Upper lobe of left lung (tissue), 4 donors: ENCODE results near the gene PHGDH.

Experiments used
- POLR2A ChIP-seq, 4 donors: fragments of 450-650 bp; IDR thresholded peaks; one replicate each; pipeline ENCODE4 v1.5.1; 2016 to 2017; ENCODE audit warnings: antibody characterized with exemption in 4 of 4, mild to moderate bottlenecking in 2 of 4
- POLR2AphosphoS5 ChIP-seq, 2 donors: sonication (generic); formaldehyde crosslinking; IDR thresholded peaks; one replicate each; pipeline ENCODE4 v1.5.1; 2017; ENCODE audit warnings: antibody characterized with exemption in 2 of 2
- TF ChIP-seq, protein P1 (sequence below), 6 experiments: fragments of 450-650 bp in 4 of 6; fragments of 200-600 bp in 2 of 6; sonication (generic) in 2 of 6; IDR thresholded peaks; one replicate each; pipeline ENCODE4 v1.5.1; 2016 to 2019; ENCODE audit warnings: antibody characterized with exemption in 6 of 6

- TF ChIP-seq, protein P1, sequence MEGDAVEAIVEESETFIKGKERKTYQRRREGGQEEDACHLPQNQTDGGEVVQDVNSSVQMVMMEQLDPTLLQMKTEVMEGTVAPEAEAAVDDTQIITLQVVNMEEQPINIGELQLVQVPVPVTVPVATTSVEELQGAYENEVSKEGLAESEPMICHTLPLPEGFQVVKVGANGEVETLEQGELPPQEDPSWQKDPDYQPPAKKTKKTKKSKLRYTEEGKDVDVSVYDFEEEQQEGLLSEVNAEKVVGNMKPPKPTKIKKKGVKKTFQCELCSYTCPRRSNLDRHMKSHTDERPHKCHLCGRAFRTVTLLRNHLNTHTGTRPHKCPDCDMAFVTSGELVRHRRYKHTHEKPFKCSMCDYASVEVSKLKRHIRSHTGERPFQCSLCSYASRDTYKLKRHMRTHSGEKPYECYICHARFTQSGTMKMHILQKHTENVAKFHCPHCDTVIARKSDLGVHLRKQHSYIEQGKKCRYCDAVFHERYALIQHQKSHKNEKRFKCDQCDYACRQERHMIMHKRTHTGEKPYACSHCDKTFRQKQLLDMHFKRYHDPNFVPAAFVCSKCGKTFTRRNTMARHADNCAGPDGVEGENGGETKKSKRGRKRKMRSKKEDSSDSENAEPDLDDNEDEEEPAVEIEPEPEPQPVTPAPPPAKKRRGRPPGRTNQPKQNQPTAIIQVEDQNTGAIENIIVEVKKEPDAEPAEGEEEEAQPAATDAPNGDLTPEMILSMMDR (IDR thresholded peaks at IDR 0.05): no peak
- no peak for TF ChIP-seq POLR2AphosphoS5 (IDR thresholded peaks at IDR 0.05)
- no peak for TF ChIP-seq POLR2A (IDR thresholded peaks at IDR 0.05)
These were observed 25.1 kb upstream of the PHGDH start for GRCh38 chr1:119686661-119687060.
